Lower leg skin (tissue), 4 donors: ENCODE measurements around the gene UST. TPM values are rescaled to one million over a fixed set of nuclear protein-coding genes. Genes with fewer than 3 reads are reported as not detected.
"Not testable (repeated sequence)": the region's sequence is repeated elsewhere in the genome, so short reads cannot be mapped to it uniquely, and the experiment has no call there.

Experiments used
- DNase-seq, 2 donors: peaks; one replicate each; pipeline ENCODE4 v3.0.0-alpha.2; 2019; ENCODE audit warnings: low spot score in 2 of 2
- H3K4me3 ChIP-seq: fragments of 200-600 bp; sonication (generic); 2 replicates; pipeline ENCODE4 v1.5.1; 2017; ENCODE audit warnings: mild to moderate bottlenecking, low read depth; ENCODE audit not compliant: poor library complexity, severe bottlenecking
- CTCF ChIP-seq, 3 donors: fragments of 450-650 bp; IDR thresholded peaks; one replicate each; pipeline ENCODE4 v1.5.1; 2016; ENCODE audit warnings: antibody characterized with exemption in 3 of 3, mild to moderate bottlenecking in 3 of 3, moderate library complexity in 2 of 3
- POLR2A ChIP-seq, 2 donors: fragments of 450-650 bp; IDR thresholded peaks; one replicate each; pipeline ENCODE4 v1.6.1; 2016 to 2017; ENCODE audit warnings: antibody characterized with exemption in 2 of 2, mild to moderate bottlenecking in 1 of 2, moderate library complexity in 1 of 2
- WGBS, 2 donors: methylation state at CpG; one replicate each; pipeline ENCODE4 v1.1.5; 2018; 5-methylcytosine and 5-hydroxymethylcytosine counted together
- intact Hi-C: fragments of 100-400 bp; cut with DNase I; formaldehyde crosslinking; loops from one replicate; pipeline ENCODE4 v1.15.0; 2023; ENCODE audit warnings: low total_unique reads
- total RNA-seq, 4 donors: library from RNA; depleted of rRNA; stranded (reverse); fragments of >200 nt; gene quantifications; one replicate each; pipeline ENCODE4 v1.1.0, GENCODE V29; 2016

UST gene
- total RNA-seq, 4 donors from 2014 or later: 12.2 to 21.7 (median 17.7) TPM

DNA sequence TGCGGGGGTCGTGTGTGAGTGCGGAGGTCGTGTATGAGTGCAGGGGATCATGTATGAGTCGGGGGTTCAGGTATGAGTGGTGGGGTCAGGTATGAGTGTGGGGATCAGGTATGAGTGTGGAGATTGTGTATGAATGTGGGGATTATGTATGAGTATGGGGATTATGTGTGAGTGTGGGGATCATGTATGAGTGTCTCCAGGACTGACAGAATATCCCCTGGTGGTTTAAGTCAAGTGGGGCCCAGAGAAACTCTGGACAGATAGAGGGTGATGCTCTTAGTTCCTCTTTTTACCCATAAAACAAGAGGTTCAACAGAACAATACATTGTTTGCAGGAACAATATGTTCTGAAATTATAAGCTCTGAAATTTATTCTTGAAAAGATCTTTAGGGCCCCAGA, 131.9 kb downstream of the UST start:
- TF ChIP-seq POLR2A (IDR thresholded peaks at IDR 0.05) (no peak), CTCF (IDR thresholded peaks at IDR 0.05) (no peak)
- DNase-seq: no peak
- no peak overlapping the region for H3K4me3 ChIP-seq
- WGBS, 2 donors: 72 to 84% methylated on average over 5 of the region's 5 CpGs
- intact Hi-C loops: no loop called here

DNA sequence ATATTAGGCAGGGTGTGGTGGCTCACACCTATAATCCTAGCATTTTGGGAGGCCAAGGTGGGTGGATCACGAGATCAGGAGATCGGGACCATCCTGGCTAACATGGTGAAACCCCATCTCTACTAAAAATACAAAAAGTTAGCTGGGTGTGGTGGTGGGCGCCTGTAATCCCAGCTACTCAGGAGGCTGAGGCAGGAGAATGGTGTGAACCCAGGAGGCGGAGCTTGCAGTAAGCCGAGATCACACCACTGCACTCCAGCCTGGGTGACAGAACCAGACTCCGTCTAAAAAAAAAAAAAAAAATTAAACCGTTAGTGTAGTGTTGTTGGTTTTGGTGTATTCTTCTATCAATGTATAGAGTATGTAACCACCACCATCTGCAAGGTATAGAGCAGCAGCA, 133.9 kb downstream of the UST start:
- 81 to 92% methylated on average over 7 of the region's 7 CpGs for WGBS, 2 donors
- intact Hi-C loops: loop anchor here (5.0 kb wide), 1 partner anchor 1047 kb away; no protein-coding TSS in a partner anchor
- not testable (repeated sequence) for H3K4me3 ChIP-seq, DNase-seq

- WGBS, 2 donors: 78% methylated on average over 9 of the region's 9 CpGs
Observed at GRCh38 chr6:148881593-148882311, 134.9 kb downstream of the UST start.

DNA sequence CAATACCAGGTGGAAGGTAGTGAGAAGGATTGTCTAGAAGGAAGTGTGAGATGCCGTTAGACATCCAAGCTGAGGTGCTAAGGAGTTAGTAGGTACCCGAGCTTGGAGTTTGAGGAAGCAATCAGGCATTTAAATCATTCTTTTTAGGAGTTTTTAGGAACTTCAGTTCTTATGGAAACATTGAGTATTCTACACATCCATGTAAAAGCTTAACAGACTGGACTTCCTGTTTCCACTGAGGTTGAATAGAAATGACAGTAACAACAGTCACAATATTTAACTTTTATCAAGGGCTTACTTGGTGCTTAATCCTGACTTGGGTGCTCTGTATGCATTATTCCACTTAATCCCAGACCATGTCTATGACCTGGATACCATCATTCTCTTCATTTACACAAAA, 136.4 kb downstream of the UST start:
- 75 to 91% methylated on average over 2 of the region's 2 CpGs for WGBS, 2 donors
- H3K4me3 ChIP-seq: no peak overlapping the region
- intact Hi-C loops: loop anchor here (5.0 kb wide), 1 partner anchor 1044 kb away; no protein-coding TSS in a partner anchor
- TF ChIP-seq CTCF (IDR thresholded peaks at IDR 0.05) (no peak), POLR2A (IDR thresholded peaks at IDR 0.05) (no peak)
- DNase-seq: no peak

More at GRCh38 chr6:148881593-148882311, 134.9 kb downstream of the UST start:
- no peak for TF ChIP-seq POLR2A (IDR thresholded peaks at IDR 0.05)
- TF ChIP-seq CTCF (IDR thresholded peaks at IDR 0.05): no peak
- DNase-seq: no peak
- H3K4me3 ChIP-seq: no peak overlapping the region
- intact Hi-C loops: loop anchor here (5.0 kb wide), 1 partner anchor 1046 kb away; no protein-coding TSS in a partner anchor

- TF ChIP-seq CTCF (IDR thresholded peaks at IDR 0.05) (no peak), POLR2A (IDR thresholded peaks at IDR 0.05) (no peak)
- DNase-seq: no peak
- WGBS, 2 donors: 87 to 93% methylated on average over 2 of the region's 2 CpGs
- intact Hi-C loops: loop anchor here (5.0 kb wide), 1 partner anchor 1043 kb away; no protein-coding TSS in a partner anchor
- no peak overlapping the region for H3K4me3 ChIP-seq
Observed at GRCh38 chr6:148884461-148884860, 137.6 kb downstream of the UST start.

- no peak overlapping the region for H3K4me3 ChIP-seq
- WGBS, 2 donors: 66 to 72% methylated on average over 6 of the region's 6 CpGs
- no peak for DNase-seq
- intact Hi-C loops: no loop called here
- TF ChIP-seq CTCF (IDR thresholded peaks at IDR 0.05) (no peak), POLR2A (IDR thresholded peaks at IDR 0.05) (no peak)
Observed at GRCh38 chr6:148885136-148885865, 138.5 kb downstream of the UST start.
